Measurements from ENCODE around the gene SYNE1. TPM values are rescaled to one million over a fixed set of nuclear protein-coding genes. Genes with fewer than 3 reads are reported as not detected.
A peak's percentile ranks its signal among the peaks of the same experiment; 100 is the strongest.

The SYNE1 gene
- polyA plus RNA-seq, 1 experiment = 35.7 TPM

DNA sequence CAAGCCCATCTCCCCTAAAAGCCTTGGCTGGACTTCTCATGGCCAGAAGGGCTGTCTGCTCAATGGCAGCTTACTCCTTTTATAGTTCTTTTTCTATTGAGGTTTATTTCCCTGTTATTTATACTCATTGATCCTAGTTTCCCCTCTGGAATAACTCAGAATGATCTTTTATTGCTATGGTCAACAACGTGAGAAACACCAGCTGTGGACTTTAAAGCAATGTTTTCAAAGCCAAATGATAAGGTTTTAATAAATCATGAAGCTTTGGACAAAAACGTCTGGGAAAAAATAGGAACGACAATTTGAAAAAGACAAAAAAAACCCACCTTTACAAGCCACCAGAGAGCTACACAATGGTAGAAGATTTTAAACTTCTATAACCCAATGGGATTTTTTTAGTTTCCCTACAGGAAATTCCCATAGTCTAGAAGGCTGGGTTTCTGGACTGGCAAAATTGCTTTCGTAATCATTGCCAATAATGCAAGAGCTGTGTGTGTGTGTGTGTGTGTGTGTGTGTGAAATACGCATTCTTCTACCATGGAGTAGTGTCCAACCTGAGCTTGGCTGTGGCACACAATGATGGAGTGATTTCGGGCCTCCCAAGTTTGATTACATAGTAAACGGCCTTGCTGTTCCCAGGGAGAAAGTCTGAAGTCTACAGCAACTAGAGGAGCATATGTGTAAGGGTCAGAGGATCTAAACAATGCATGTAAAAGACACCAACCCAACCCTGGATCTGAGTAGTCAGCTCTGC lies 396.0 kb downstream of the SYNE1 start:
- Histone ChIP-seq H3K27ac (ENCODE audit: low read depth, low read length) (no peak overlapping the region), H3K4me3 (ENCODE audit: low read depth, low read length) (no peak overlapping the region), H3K9me3 (ENCODE audit: control insufficient read depth, insufficient read depth, low read length) (no peaks in the 10 kb centered on the region), H3K27me3 (ENCODE audit: control insufficient read depth, insufficient read depth, low read length) (no peaks in the 10 kb centered on the region)
- ChIA-PET POLR2A (interaction anchor here (0.5 to 0.6 kb wide), 3 partner anchors 48 to 1640 kb away, joined by 3 read pairs; no protein-coding TSS in a partner anchor), CTCF (interaction anchor here (0.6 to 2.4 kb wide), 5 partner anchors 26 to 476 kb away, joined by 3 to 8 read pairs (median 3); no protein-coding TSS in a partner anchor)
- TF ChIP-seq, protein P1, sequence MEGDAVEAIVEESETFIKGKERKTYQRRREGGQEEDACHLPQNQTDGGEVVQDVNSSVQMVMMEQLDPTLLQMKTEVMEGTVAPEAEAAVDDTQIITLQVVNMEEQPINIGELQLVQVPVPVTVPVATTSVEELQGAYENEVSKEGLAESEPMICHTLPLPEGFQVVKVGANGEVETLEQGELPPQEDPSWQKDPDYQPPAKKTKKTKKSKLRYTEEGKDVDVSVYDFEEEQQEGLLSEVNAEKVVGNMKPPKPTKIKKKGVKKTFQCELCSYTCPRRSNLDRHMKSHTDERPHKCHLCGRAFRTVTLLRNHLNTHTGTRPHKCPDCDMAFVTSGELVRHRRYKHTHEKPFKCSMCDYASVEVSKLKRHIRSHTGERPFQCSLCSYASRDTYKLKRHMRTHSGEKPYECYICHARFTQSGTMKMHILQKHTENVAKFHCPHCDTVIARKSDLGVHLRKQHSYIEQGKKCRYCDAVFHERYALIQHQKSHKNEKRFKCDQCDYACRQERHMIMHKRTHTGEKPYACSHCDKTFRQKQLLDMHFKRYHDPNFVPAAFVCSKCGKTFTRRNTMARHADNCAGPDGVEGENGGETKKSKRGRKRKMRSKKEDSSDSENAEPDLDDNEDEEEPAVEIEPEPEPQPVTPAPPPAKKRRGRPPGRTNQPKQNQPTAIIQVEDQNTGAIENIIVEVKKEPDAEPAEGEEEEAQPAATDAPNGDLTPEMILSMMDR (IDR thresholded peaks at IDR 0.05; ENCODE audit: low read depth, low read length) = no peak
- no peak for DNase-seq (ENCODE audit: low read depth, low spot score)

DNA sequence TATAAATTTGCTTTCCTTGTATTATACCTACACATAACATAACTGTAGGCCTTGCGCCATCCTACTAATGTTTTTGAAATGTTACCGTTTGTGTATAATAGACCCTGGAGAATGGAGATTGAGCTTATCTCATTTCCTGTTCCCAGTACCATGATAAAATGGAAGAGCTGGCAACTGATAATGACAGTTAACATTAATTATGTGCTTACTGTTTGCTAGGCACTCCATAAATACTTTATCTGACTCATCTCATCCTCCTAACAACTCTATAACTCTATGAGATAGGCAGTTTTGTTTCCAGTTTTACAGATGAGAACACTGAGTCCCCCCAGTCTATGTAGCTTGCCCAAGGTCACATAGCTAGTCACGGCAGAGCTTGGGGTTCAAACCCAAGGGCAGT lies 396.7 kb downstream of the SYNE1 start:
- no peak overlapping the region for H3K4me3 ChIP-seq (ENCODE audit: low read depth, low read length)
- no peaks in the 10 kb centered on the region for H3K27me3 ChIP-seq (ENCODE audit: control insufficient read depth, insufficient read depth, low read length)
- no peak overlapping the region for H3K27ac ChIP-seq (ENCODE audit: low read depth, low read length)
- POLR2A ChIA-PET = interaction anchor here (0.7 kb wide), 1 partner anchor 85 kb away, joined by 3 read pairs; no protein-coding TSS in a partner anchor
- DNase-seq (ENCODE audit: low read depth, low spot score) = no peak
- H3K9me3 ChIP-seq (ENCODE audit: control insufficient read depth, insufficient read depth, low read length) = no peaks in the 10 kb centered on the region
- TF ChIP-seq, protein P1 (IDR thresholded peaks at IDR 0.05; ENCODE audit: low read depth, low read length) = no peak
- CTCF ChIA-PET = interaction anchor here (0.6 to 2.4 kb wide), 5 partner anchors 27 to 475 kb away, joined by 3 to 8 read pairs (median 3); no protein-coding TSS in a partner anchor

DNA sequence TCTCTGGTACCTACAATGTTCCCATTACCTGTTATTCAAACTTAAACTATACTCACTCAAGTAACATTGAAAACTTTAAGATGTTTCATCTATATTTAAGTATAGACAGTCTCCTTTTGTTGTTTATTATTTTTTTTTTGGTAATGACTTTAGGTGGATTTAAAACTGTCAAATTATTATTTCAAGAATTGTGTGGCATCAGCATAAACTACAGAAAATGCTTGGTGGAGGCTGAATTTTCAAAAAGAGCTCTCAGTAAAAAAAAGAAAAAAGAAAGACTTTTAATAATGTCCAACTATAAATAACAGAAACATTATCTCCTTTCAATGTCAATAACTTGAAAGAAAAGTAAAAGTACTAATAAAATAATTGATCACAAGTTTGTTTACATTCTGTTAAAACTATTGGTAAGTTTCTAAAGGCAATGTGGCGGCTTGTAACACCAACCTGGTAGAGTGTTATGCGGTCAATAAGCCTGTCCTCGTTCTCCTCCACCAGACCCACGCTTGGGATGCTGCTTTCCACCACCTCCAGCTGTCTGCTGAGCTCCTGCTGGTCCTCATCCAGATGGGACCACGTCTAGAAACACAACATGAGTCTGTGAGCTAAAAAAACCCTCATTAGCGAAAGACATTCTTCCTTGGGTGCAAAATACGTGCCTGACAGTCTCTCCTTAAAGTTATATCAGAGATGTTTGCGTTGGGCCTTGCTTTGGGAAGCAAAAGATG lies 400.6 kb downstream of the SYNE1 start:
- no peak overlapping the region for H3K27ac ChIP-seq (ENCODE audit: low read depth, low read length)
- no peaks in the 10 kb centered on the region for H3K27me3 ChIP-seq (ENCODE audit: control insufficient read depth, insufficient read depth, low read length)
- ChIA-PET CTCF (no interaction called here), POLR2A (no interaction called here)
- TF ChIP-seq, protein P1 (IDR thresholded peaks at IDR 0.05; ENCODE audit: low read depth, low read length) = no peak
- no peak for DNase-seq (ENCODE audit: low read depth, low spot score)
- no peak overlapping the region for H3K4me3 ChIP-seq (ENCODE audit: low read depth, low read length)
- no peaks in the 10 kb centered on the region for H3K9me3 ChIP-seq (ENCODE audit: control insufficient read depth, insufficient read depth, low read length)

DNA sequence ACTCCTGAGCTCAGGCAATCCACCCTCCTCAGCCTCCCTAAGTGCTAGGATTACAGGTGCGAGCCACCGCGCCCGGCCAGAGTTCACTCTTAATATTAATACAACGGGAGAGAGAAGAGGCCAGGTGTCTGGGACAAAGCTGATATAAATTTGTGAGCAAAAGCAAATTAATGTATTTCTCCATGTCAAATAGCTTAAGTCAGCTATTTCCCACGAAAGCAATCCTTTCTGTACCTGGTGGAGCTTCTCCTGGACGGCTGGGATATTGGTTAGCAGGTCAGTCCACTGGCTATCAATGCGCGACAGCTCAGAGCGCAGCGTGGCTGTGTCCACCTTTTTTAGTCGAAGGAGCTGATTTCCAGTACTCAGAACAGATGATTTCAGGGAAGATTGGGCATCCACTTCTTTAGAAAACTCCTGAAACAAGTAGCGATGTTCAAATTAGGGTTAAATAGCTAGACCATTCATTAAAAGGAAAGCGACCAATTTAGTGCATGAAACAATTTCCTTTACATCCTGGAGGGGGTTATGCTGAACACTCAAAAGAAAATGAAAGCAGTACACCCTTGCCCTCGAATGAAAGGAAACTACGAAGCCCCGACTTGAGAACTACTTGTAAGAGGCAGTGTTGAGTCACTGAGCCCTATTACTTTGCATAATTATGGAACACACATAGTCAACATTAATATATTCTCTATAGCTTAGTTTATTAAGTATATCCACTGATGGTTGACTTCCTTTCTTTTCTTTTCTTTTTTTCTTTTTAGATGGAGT lies 403.4 kb downstream of the SYNE1 start:
- Histone ChIP-seq H3K27me3 (ENCODE audit: control insufficient read depth, insufficient read depth, low read length) (no peaks in the 10 kb centered on the region), H3K27ac (ENCODE audit: low read depth, low read length) (peak overlapping the region; percentile 13), H3K9me3 (ENCODE audit: control insufficient read depth, insufficient read depth, low read length) (no peaks in the 10 kb centered on the region), H3K4me3 (ENCODE audit: low read depth, low read length) (no peak overlapping the region)
- ChIA-PET CTCF (interaction anchor here (0.7 to 1.3 kb wide), 4 partner anchors 12 to 468 kb away, joined by 3 to 4 read pairs (median 3); no protein-coding TSS in a partner anchor), POLR2A (no interaction called here)
- TF ChIP-seq, protein P1 (IDR thresholded peaks at IDR 0.05; ENCODE audit: low read depth, low read length) = no peak
- DNase-seq (ENCODE audit: low read depth, low spot score) = no peak
